Measurements from ENCODE around the gene DVL1.
A peak's percentile ranks its signal among the peaks of the same experiment; 100 is the strongest.

The DVL1 gene

GRCh38 chr1:1356796-1357401 lies 7.7 kb upstream of the DVL1 start:
- no peak for DNase-seq (ENCODE audit: low read depth in 2 of 2)

GRCh38 chr1:1356166-1356795 lies 7.1 kb upstream of the DVL1 start:
- DNase-seq (ENCODE audit: low read depth in 2 of 2) = no peak

DNA sequence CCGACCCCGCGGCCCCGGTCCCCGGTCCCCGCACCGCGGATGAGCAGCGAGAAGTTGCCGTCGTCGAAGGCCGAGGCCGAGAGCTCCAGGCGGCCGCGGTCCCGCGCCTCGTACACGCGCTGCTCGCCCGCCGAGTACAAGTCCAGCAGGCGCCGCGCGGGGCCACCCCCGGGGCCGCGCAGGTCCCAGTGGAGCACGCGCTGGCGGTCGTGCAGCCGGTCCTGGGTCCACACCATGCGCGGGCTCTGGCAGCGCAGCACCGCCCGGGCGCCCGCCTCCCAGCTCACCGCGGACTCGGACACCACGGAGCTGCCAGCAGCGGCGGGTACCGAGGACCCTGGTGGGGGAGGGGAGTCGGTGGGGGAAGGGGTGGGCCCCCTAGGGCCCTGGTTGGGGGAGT lies 6.2 kb upstream of the DVL1 start:
- no peak for DNase-seq (ENCODE audit: low read depth in 2 of 2)

DNA sequence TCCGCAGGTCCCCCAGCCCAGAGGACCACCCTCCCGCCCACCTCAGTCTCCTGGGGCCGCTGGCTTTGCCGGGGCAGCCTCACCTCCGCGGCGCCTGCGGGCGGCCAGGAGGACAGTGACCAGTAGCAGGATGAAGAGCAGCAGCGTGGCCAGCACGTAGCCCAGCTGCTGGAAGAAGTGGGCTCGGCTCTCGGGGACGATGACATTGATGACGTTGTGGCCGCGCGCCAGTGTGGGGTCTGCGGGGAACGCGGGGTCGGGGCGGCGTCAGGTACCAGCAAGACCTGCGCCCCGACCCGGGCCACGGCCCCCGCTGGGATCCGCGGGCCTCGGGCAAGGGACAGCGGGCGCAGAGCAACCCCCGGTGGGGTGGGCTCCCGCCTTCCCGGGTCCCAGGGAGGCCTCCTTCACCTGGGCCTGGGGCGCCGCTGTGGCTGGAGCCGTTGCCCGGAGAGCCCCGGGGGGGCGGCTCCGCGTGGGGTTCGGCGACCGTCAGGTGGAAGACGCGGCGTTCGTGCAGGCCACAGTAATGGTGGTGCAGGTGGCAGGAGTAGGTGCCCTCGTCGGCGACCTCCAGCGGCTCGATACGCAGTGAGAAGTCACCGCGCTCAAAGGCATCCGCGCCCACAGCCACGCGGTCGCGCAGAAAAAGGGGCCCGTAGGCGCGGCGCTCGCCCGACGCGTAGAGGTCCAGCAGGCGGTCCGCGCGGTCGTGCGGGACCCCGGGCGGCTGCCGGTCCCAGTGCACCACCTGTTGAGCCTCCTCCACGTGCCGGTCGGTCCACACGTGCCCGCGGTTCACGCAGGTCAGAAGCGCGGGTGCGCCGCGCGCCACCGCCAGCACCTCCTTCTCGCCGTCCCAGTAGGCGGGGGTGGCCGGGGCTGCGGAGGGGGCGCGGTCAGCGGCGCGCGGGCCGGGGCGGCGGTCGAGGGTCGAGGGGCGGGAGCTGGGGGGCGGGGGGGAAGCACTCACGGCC lies 5.3 kb upstream of the DVL1 start:
- no peak for DNase-seq (ENCODE audit: low read depth in 2 of 2)

GRCh38 chr1:1353389-1354151 lies 4.4 kb upstream of the DVL1 start:
- no peak for DNase-seq (ENCODE audit: low read depth in 2 of 2)

- DNase-seq (ENCODE audit: low read depth in 2 of 2) = no peak
Observed at GRCh38 chr1:1352786-1353388, 3.7 kb upstream of the DVL1 start.

GRCh38 chr1:1351511-1352427 lies 2.6 kb upstream of the DVL1 start:
- DNase-seq (ENCODE audit: low read depth in 2 of 2) = no peak

GRCh38 chr1:1348420-1349255 lies 580 bp downstream of the DVL1 start:
- DNase-seq (ENCODE audit: low read depth in 2 of 2) = no peak

DNA sequence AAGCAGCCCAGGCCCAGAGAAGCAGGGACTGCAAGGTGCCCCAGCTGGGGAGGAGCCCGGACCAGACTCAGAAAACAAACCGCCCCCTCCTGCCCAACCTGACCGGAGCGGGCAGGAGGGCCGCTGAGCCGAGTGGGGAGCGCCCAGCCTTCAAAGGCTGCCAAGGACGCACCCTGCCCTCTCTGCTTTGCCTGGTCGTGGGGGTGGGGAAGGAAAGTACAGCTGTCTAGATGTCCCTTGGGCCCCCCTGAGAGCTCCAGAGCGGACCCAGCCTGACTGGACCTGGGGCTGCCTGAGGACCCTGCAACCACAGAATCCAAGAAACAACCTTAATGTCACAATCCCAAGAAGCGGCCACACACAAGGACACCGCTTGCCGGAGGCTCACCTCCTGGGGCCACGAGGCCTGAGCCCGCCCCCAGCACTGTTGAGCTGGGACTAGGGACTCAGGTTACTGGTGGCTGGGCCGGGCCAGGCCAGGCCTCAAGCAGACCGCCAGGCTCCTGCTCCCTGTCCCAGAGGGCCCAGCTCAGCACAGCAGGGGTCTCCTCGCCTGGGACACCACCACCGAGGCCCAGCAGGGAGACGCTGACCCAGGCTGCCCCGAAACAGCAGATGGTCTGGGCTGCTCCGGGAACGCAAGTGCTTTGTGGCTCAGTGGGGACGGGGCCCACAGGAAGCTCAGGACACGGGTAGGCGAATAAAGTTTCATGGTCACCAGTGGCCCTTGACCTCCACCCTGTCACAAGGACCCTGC lies 1.4 kb downstream of the DVL1 start:
- no peak for DNase-seq (ENCODE audit: low read depth in 2 of 2)

- DNase-seq (ENCODE audit: low read depth in 2 of 2) = no peak
Observed at GRCh38 chr1:1347026-1347595, 2.1 kb downstream of the DVL1 start.

DNA sequence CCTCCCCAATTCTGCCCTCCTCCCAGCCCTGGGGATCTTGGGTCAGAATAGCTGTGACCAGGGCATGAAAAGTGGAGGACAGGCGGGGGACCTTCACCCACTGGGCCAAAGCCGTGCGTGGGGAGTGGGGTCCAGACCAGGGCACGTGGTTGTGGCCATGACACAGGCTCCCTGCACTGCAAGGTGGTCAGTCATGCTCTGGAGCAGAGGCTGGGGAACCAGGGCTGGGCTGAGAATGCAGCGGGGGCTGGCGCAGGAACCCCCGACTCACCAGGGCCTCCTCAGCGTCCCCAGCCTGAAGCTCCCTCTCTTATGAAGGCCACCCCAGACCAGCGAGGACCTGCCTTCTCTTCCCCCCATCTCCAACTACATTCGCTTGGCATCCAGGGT lies 2.7 kb downstream of the DVL1 start:
- DNase-seq (ENCODE audit: low read depth in 2 of 2) = no peak

DNA sequence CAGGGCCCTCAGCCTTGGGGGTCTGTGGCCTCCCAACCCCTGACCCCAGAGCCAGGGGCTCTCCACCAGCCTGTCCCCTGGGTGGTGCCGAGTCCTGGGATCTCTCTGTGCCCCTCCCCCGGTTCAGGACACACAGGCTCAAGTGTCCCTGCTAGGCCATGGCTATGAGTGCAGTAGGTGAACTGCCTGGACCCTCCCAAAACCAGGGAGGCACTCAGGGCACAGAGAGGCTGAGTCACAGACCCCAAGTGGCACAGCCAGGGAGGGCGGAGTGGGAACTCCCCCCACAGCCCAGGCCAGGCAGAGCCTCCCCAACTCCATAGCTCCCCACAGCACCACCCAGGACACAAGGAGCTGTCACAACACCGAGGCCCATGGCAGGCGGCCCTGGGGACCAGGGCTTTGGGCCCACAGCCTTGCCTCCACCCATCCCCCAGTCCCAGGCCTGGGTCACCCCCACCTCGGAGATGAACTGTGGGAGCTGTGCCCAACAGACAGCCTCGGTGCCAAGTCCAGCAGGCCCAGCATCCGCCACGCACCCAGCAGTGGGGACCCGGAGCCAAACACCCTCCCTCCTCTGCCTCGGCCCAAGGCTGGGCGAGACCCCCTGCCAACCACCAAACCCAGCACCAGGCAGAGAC lies 3.2 kb downstream of the DVL1 start:
- no peak for DNase-seq (ENCODE audit: low read depth in 2 of 2)

DNA sequence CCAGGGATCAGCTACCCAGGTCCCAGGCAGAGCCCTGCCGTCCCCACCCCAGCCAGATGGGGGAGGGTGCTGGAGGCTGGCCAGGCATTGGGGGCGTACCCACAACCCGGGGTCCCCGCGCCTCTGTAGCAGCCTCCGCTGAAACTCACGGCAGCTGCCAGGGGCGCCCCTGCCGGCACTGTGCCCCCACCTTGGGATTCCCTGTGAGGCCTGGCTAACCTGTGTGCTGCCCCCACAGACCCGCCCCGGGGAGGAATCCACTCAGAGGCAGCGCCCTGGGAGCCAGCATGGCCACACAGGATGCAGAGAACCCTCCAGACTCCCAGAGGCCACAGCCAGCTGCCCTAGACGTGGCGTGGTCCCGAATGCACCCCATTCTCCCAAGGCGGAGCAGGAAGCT lies 3.8 kb downstream of the DVL1 start:
- DNase-seq (ENCODE audit: low read depth in 2 of 2) = no peak

DNA sequence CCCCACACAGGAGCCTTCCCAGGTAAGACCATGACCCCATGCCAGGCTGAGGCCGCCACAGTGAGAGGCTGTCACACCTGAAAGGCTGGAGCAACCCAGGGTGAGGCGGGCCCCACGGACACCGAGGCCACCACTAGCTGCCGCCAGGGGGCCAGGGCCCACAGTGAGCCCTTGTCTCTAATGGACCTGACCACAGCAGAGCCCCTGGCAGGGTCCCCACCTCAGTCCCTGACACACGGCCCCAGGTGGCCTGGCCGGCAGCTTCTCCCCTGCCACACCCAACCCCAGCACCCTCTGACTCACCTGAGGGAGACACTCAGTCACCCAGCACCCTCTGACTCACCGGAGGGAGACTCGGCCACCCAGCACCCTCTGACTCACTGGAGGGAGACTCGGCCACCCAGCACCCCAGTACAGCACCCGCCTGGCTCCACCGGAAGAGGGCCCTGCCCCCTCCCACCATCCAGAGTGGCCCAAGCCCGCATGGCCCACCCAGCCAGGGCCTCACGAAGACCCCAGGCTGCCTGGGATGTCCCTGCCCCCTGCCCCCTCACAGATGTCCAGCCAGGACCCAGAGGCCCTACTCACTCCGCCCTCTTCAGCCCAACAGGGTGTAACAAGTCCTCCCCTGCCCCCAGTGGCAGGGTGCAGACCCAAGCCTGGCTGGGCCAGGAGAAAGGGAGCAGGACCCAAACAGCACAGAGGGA lies 4.4 kb downstream of the DVL1 start:
- peak in 1 of 2 donors; percentile 52 for DNase-seq (ENCODE audit: low read depth in 2 of 2)

DNA sequence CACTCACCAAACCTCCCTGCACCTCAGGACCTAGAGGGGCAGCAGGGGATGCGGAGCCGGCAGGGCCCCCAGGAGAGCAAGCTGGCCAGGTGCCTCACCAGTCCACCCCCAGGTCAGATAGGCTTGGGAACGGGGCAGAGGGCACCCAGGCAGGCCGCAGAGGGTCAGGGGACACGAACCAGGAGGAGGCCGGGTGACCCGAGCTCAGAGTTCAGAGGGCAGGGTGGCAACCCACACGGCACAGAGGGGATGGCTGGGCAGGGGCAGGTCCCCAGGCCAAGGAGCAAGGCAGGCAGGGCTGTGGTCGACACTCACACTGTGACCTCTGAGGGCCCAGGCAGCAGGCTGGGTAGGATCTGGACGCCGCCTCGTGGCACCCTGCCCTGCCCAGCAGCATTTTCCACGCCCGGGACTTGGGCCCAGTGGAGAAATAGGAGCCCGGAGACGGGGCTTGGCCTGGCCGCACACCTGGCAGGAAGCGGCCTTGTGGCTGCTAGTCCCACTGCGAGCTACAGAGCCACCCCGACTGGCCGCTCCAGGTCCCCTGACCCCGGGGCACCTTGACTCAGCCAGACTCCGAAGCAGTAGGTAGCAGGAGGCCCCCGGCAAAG lies 5.3 kb downstream of the DVL1 start:
- no peak for DNase-seq (ENCODE audit: low read depth in 2 of 2)

GRCh38 chr1:1342584-1343115 lies 6.6 kb downstream of the DVL1 start:
- DNase-seq (ENCODE audit: low read depth in 2 of 2) = no peak
